Activated CD4-positive, alpha-beta T cell treated with anti-CD3 and anti-CD28 coated beads, Interleukin-2, amount 10 ng/mL, durations not matched to agents 24 days and 14 days (primary cell): ENCODE measurements around the gene TLNRD1. TPM values are rescaled to one million over a fixed set of nuclear protein-coding genes. Genes with fewer than 3 reads are reported as not detected.

Experiments used
- DNase-seq: peaks from one replicate; pipeline ENCODE4 v3.0.0; 2022
- H3K27ac Mint-ChIP-seq: one replicate; pipeline ENCODE4 v1.8.0; 2022; ENCODE audit warnings: mild to moderate bottlenecking, mixed read lengths
- H3K27me3 Mint-ChIP-seq: one replicate; pipeline ENCODE4 v1.8.0; 2022; ENCODE audit warnings: mixed read lengths
- H3K36me3 Mint-ChIP-seq: one replicate; pipeline ENCODE4 v1.8.0; 2022; ENCODE audit warnings: low read depth, mild to moderate bottlenecking, mixed read lengths
- H3K4me1 Mint-ChIP-seq: one replicate; pipeline ENCODE4 v1.8.0; 2021; ENCODE audit warnings: mixed read lengths
- H3K4me3 Mint-ChIP-seq: one replicate; pipeline ENCODE4 v1.8.0; 2022; ENCODE audit warnings: mild to moderate bottlenecking, moderate library complexity, mixed read lengths
- H3K9me3 Mint-ChIP-seq: one replicate; pipeline ENCODE4 v1.8.0; 2021; ENCODE audit warnings: mixed read lengths
- intact Hi-C: fragments of 100-400 bp; cut with micrococcal nuclease; formaldehyde crosslinking; loops from one replicate; pipeline ENCODE4 v1.15.1; 2023
- total RNA-seq: library from RNA; stranded (reverse); gene quantifications from 2 replicates; pipeline ENCODE4 v1.2.3, GENCODE V29; 2022

TLNRD1 gene
- total RNA-seq, 1 donor from 2014 or later, result 25.8 TPM

DNA sequence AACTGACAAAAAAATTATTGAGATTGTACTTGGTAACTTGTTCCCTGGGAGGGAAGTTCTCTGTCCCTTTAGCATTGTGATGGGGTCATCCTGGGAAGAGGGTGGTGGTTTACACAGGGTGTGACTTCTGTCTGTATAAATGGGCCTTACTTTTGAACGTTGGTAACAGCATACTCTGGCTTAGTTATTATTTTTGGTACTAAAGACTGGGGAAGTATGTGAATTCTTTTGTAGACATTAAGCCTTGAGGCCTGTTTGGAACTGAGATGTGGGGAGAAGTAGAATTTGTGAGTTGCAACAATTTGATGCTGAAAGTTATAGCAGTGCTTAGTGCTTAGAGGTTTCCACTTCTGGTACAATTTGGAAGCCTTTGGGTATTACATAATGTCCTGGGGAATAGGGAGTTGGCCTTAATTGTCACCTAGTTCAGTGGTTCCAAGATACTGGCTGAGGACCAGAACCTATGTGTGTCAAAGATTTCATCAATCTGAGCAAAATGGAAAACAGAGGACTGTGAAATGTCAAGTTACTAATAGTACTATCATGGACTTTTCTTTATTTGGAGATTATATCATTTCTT lies 15.9 kb downstream of the TLNRD1 start:
- Mint-ChIP-seq H3K27ac (no peak overlapping the region), H3K27me3 (no peaks in the 10 kb centered on the region), H3K4me3 (no peak overlapping the region), H3K36me3 (peaks cover 2% of the 10 kb centered on the region), H3K9me3 (no peaks in the 10 kb centered on the region), H3K4me1 (no peaks in the 10 kb centered on the region)
- no peak for DNase-seq
- intact Hi-C loops, result no loop called here

DNA sequence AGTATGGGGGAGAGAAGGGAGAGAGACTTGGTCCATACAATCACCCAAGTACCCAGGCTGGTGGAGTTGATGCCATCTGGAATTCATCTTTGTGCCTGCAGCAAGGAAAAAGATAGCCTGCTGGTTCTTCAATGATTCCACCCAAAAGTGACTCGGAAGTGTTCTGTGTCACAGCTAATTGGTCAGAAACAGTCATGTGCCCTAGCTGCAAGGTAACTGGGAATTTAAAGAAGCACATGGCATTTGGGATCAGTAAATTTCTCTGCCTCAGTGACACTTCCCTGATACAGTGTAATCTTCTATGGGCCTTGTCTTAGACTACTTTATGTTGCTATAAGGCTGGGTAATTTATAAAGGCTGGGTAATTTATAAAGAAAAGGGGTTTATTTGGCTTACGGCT lies 17.5 kb downstream of the TLNRD1 start:
- Mint-ChIP-seq H3K27me3 (no peaks in the 10 kb centered on the region), H3K9me3 (no peaks in the 10 kb centered on the region), H3K36me3 (peaks cover 2% of the 10 kb centered on the region), H3K4me1 (peaks cover 4% of the 10 kb centered on the region), H3K27ac (no peak overlapping the region), H3K4me3 (no peak overlapping the region)
- intact Hi-C loops, result no loop called here
- no peak for DNase-seq

DNA sequence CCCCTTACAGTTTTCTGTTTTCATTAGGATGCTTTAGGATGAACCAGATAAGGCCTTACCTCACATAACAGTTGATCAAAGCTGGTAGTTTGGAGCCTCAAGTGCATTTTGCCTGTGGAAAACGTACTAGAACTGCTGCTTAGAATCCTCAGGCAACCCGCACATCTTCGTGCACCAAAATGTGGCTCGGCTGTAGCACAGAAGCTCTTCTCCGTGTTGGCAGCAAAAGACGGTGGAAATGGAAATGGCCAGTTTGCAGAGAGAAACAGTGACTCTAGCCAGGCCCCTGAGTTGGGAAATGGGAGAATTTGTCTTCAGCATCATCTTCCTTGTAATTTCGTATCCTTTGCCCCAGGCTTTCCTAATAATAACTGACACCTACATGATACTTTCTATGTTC lies 20.6 kb downstream of the TLNRD1 start:
- Mint-ChIP-seq H3K4me3 (no peak overlapping the region), H3K27me3 (no peaks in the 10 kb centered on the region), H3K4me1 (peaks cover 27% of the 10 kb centered on the region), H3K27ac (no peak overlapping the region), H3K9me3 (no peaks in the 10 kb centered on the region), H3K36me3 (no peaks in the 10 kb centered on the region)
- intact Hi-C loops, result no loop called here
- DNase-seq, result no peak

DNA sequence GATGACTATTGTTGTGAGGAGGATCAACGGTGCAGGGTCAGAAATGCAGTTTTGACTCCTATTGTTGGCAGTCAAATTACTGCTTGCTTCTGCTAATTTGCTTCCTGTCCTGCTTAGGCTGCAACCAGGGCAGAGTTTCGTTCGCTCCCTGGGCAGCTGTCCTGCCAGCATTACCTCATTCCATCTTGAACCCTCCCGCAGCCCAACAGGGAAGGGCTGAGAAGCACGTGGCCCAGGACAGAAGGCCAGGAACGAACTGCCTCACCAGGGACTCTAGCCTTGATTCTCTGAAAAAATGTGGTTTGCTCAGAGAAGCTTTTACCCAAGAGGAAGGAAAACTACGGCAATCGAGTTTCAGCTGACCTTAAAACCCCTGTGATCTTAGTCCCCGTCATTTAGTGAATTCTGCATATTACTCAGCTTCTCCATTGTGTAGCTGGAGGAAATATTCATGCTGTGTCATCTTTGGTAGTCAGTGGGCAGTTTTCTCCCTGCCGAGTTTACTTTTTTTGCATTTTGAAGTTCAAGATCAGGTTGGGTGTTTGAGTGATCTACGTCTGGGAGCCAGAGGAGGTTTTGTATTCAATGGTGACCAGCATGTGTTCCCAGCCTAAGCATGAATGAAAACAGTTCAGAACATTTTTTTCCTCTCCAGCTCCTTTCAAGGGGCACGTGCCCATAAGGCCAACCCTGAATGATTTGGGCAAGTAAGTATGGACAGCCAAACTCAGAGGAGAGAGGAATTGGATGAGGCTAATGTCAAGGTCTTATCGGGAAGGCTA lies 23.0 kb downstream of the TLNRD1 start:
- intact Hi-C loops, result loop anchor here (1.0 to 2.0 kb wide), 2 partner anchors 23 to 273 kb away; partner anchors contain the start of gene TLNRD1
- H3K27me3 Mint-ChIP-seq, result no peaks in the 10 kb centered on the region
- DNase-seq, result peak; percentile 76
- H3K4me3 Mint-ChIP-seq, result peak overlapping the region; percentile 66
- H3K27ac Mint-ChIP-seq, result peak overlapping the region; percentile 96
- peaks cover 4% of the 10 kb centered on the region for H3K9me3 Mint-ChIP-seq
- peaks cover 27% of the 10 kb centered on the region for H3K4me1 Mint-ChIP-seq
- no peaks in the 10 kb centered on the region for H3K36me3 Mint-ChIP-seq

DNA sequence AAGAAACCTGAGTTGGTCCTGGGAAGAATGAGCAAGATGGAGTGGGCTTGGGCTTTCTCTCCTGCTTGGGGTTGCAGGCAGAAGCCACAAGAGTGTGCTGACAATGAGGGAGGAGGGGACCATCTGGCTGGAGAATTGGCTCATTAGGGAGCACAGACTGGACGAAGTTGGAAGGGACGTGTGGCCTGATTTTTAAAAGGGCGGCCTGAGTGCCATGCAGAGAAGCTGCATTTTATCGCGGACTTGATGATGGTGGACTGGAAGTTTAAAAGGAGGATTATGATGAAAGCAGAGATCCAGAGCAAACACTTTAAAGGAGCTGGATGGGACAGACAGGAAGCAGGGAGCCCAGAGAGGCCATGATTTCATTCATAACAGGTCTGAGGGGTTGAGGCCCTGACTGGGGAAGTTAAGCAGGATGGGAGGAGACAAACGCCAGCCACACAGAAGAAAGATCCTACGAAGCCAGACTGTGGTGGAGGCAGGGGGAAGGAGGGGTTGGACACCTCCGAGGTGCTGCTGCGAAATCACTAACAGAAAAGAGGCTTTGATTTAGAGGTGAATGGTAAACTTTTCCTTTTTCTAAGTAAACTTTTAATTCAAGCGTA lies 23.6 kb downstream of the TLNRD1 start:
- H3K36me3 Mint-ChIP-seq, result no peaks in the 10 kb centered on the region
- peaks cover 11% of the 10 kb centered on the region for H3K9me3 Mint-ChIP-seq
- no peaks in the 10 kb centered on the region for H3K27me3 Mint-ChIP-seq
- peak overlapping the region; percentile 66 for H3K4me3 Mint-ChIP-seq
- no peak for DNase-seq
- intact Hi-C loops, result no loop called here
- H3K4me1 Mint-ChIP-seq, result peaks cover 27% of the 10 kb centered on the region
- H3K27ac Mint-ChIP-seq, result peak overlapping the region; percentile 96

DNA sequence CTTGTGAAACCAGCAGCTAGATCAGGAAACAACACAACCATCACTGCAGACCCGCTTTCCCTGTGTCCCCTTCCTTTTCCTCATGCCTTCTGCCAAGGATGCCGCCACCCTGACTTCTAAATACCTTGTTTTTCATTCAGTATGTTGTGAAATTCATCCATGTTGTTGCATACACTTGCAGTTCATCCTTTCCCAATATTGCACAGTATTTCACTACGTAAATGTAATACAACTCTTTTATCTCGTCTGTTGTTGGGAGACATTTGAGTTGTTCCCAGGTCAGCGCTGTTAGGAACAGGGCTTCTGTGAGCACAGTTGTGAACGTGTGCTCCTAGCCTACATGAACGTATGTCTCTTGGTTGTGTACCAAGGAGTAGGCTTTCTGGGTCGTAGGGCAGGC lies 24.2 kb downstream of the TLNRD1 start:
- H3K27me3 Mint-ChIP-seq, result no peaks in the 10 kb centered on the region
- intact Hi-C loops, result no loop called here
- peak overlapping the region; percentile 12 for H3K27ac Mint-ChIP-seq

DNA sequence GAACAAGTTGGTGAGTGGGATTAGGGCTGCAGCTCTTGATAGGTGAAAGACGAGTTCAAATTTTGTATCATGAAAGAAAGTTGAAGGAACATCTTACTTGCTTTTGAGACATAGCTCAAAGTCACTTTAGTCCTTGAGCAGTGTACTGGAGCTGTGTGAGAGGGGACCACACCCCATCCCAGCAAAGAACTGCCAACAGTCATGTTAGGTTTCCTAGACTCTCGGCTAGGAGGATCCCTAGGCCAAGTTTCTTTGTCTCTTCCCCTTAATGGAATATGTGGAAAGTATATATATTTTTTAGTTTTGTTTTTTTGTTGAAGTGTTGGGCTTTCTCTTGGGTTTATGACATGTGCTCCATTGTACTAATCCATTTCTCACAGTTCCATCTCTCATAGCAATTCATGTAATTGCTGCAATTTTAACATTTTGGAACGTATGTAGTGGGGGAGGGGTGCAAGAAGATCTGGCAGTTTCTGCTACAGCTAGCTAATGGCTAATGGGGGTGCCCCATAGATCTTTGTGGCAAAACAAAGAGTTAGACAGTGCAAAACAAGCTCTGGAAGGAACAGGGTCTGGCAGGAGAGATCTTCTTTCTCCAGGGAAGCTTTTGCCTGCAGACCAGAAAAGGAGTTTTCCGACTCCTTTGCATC lies 25.1 kb downstream of the TLNRD1 start:
- no peak for DNase-seq

More for the DNA sequence above, 24.2 kb downstream of the TLNRD1 start:
- peaks cover 30% of the 10 kb centered on the region for H3K4me1 Mint-ChIP-seq
- DNase-seq, result no peak
- H3K4me3 Mint-ChIP-seq, result no peak overlapping the region
- peaks cover 4% of the 10 kb centered on the region for H3K36me3 Mint-ChIP-seq
- H3K9me3 Mint-ChIP-seq, result peaks cover 17% of the 10 kb centered on the region

DNA sequence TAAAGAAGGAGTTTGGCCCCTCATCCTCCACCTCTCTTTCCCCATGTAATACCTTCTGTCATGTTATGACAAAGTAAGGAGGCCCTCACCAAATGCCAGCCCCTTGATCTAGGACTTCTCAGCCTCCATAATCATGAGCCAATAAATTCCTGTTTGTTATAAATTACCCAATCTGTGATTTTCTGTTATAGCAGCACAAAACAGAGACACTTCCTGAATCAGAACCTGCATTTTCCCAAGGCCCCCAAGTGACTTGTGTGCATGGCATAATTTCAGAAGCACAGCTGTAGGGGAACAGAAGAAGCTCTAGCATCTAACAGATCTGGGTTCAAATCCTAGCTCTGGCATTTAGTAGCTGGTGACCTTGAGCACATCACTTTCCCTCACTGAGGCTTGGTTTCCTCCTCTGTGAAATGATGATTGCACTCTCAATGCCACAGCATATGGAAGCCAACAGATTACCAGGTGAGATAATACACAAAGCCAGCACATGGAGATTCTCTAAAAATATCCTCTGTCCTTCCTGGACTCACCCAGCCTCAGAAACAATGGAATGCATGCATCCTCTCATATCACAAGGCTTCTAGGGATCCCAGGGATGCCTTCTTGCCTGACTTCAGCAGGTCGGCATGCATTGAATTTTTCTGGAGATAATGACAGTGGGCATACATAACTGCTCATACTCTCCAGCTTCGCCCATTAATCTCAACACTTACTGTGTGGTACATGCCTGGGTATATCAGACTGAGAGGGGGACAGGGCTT lies 26.3 kb downstream of the TLNRD1 start:
- Mint-ChIP-seq H3K27ac (no peak overlapping the region), H3K9me3 (peaks cover 25% of the 10 kb centered on the region), H3K4me3 (no peak overlapping the region), H3K36me3 (peaks cover 5% of the 10 kb centered on the region), H3K4me1 (peaks cover 34% of the 10 kb centered on the region), H3K27me3 (no peaks in the 10 kb centered on the region)
- DNase-seq, result no peak
- intact Hi-C loops, result no loop called here

More for the DNA sequence above, 25.1 kb downstream of the TLNRD1 start:
- Mint-ChIP-seq H3K36me3 (peaks cover 5% of the 10 kb centered on the region), H3K4me3 (no peak overlapping the region), H3K9me3 (peaks cover 22% of the 10 kb centered on the region), H3K27ac (no peak overlapping the region), H3K27me3 (no peaks in the 10 kb centered on the region), H3K4me1 (peaks cover 34% of the 10 kb centered on the region)
- intact Hi-C loops, result no loop called here

DNA sequence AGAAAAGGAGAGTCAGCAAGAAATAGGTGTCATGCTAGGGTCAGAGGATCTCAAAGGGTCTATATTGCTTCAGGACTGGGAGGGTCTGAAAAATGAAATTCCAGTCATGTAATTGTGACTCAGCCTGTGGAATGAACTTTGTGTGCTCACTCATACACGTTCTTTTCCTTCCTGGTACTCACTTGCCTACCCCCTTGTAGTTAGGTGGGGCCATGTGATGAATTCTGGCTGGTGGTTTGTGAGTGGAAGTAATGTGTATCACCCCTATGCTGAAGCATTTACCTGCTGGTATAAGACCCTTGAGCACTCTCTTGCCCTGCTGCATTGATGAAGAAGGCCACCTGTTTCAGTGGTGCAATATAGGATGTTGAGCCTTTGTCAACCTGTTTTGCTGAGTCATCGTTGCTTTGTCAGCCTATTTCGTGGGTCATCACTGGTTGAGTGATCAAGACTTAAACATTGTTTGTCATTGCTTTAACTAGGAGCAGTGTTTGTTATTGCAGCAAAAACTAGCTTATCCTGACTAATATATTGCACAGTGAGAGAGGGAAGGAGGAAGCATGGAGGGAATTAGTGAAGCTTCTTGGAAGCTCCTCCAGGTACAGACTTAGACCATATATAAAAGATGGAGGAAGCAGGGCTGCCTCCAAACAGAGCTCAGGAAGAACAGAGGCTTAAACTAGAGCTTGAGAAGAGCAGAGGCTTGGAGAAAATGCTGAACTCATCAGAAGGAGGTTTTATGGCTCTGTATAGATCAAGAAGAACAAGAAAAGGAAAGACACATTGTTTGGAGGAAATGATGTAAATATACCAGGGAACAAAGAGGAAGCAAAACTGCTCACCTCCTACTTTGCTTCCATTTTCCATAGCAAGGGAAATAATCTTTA lies 28.9 kb downstream of the TLNRD1 start:
- H3K27ac Mint-ChIP-seq, result no peak overlapping the region
- H3K4me1 Mint-ChIP-seq, result peaks cover 22% of the 10 kb centered on the region
- H3K36me3 Mint-ChIP-seq, result peaks cover 5% of the 10 kb centered on the region
- H3K27me3 Mint-ChIP-seq, result no peaks in the 10 kb centered on the region
- H3K4me3 Mint-ChIP-seq, result no peak overlapping the region
- intact Hi-C loops, result no loop called here
- H3K9me3 Mint-ChIP-seq, result peaks cover 25% of the 10 kb centered on the region
- DNase-seq, result no peak

DNA sequence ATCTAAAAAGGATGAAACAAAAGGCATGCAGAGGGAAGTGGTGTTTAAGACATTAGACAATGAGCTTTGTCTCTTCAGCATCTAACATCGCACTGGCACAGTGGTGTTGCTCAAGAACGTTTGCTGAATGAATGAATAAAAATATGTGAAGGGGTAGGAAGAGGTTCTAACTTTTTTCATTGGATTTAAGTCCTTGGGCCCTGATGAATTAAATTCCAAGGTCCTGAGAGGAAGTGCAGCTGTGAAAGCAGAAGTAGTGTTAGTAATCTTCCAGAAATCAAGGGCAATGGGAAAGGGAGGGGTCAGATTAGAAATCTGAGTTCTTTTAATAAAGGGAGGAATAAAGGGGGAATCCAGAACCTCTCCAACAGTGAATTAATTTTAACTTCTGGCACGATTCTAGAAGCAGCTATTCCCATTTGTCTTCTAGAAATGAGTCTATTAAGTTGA lies 29.6 kb downstream of the TLNRD1 start:
- no peaks in the 10 kb centered on the region for H3K27me3 Mint-ChIP-seq
- peaks cover 5% of the 10 kb centered on the region for H3K36me3 Mint-ChIP-seq
- no peak overlapping the region for H3K4me3 Mint-ChIP-seq
- DNase-seq, result no peak
- intact Hi-C loops, result no loop called here
- peaks cover 25% of the 10 kb centered on the region for H3K9me3 Mint-ChIP-seq
- peaks cover 17% of the 10 kb centered on the region for H3K4me1 Mint-ChIP-seq
- no peak overlapping the region for H3K27ac Mint-ChIP-seq

DNA sequence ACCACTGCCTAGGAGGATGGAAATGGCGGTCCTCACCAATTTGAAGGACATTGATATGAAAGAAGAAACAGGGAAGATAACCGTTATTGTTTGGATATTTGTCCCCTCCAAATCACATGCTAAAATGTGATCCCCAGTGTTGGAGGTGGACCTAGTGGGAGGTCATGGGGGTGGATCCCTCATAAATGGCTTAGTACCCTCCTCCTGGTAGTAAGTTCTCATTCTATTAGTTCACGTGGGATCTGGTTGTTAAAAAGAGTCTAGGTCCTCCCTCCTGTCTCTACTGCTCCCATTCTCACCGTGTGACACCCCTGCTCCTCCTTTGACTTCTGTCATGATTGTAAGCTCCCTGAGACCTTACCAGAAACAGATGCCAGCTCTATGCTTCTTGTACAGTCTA lies 30.5 kb downstream of the TLNRD1 start:
- H3K4me1 Mint-ChIP-seq, result peaks cover 12% of the 10 kb centered on the region
- H3K4me3 Mint-ChIP-seq, result no peak overlapping the region
- intact Hi-C loops, result no loop called here
- H3K36me3 Mint-ChIP-seq, result peaks cover 5% of the 10 kb centered on the region
- no peak overlapping the region for H3K27ac Mint-ChIP-seq
- no peaks in the 10 kb centered on the region for H3K27me3 Mint-ChIP-seq
- no peak for DNase-seq
- peaks cover 25% of the 10 kb centered on the region for H3K9me3 Mint-ChIP-seq

DNA sequence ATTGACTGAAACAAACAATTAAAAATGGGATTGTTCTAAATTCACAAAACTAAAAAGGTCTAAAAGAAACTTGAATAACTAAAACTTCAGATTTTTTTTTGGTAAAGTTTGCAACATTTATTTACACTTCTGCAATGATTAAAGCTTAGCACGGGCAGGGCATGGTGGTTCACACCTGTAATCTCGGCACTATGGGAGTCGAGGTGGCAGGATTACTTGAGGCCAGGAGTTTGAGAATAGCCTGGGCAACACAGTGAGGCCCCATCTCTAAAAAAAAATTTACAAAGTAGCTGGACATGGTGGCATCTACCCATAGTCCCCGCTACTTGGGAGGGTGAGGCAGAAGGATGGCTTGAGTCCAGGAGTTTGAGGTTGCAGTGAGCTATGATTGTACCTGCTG lies 31.6 kb downstream of the TLNRD1 start:
- H3K4me1 Mint-ChIP-seq, result peaks cover 14% of the 10 kb centered on the region
- intact Hi-C loops, result no loop called here
- H3K27ac Mint-ChIP-seq, result peak overlapping the region; percentile 32
- H3K4me3 Mint-ChIP-seq, result no peak overlapping the region
- H3K9me3 Mint-ChIP-seq, result peaks cover 25% of the 10 kb centered on the region
- no peak for DNase-seq
- no peaks in the 10 kb centered on the region for H3K27me3 Mint-ChIP-seq
- H3K36me3 Mint-ChIP-seq, result peaks cover 5% of the 10 kb centered on the region

DNA sequence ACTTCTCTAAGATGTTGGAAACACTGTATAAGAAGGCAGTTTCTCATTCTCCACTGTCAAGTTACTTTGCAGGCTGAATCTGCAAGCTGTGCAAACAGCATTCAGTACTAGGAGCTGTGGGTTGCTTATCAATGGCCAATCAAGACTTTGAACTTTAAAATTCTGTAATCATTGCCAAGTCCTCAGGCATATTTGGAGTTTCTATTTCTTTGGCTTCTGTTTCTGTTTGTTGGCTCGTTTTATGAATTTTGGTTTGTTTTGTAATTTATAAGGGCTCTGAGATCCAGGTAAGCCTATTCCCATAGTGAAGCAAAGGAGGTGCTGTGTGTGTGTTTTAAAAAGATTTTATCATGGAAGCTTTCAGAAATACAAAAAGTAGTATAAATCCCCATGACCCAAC lies 32.1 kb downstream of the TLNRD1 start:
- no peak overlapping the region for H3K4me3 Mint-ChIP-seq
- H3K4me1 Mint-ChIP-seq, result peaks cover 14% of the 10 kb centered on the region
- intact Hi-C loops, result no loop called here
- H3K27me3 Mint-ChIP-seq, result no peaks in the 10 kb centered on the region
- no peak overlapping the region for H3K27ac Mint-ChIP-seq
- peaks cover 25% of the 10 kb centered on the region for H3K9me3 Mint-ChIP-seq
- peaks cover 5% of the 10 kb centered on the region for H3K36me3 Mint-ChIP-seq
- DNase-seq, result no peak
